ENCODE results near the gene CWF19L1. TPM values are rescaled to one million over a fixed set of nuclear protein-coding genes. Genes with fewer than 3 reads are reported as not detected.
A peak's percentile ranks its signal among the peaks of the same experiment; 100 is the strongest.

Gene CWF19L1
- total and polyA plus RNA-seq, 2 of the 13 experiments (the other 11 are each of a cell fraction or from before 2014, with no cell fraction given) = 13.6 to 42.1 TPM

DNA sequence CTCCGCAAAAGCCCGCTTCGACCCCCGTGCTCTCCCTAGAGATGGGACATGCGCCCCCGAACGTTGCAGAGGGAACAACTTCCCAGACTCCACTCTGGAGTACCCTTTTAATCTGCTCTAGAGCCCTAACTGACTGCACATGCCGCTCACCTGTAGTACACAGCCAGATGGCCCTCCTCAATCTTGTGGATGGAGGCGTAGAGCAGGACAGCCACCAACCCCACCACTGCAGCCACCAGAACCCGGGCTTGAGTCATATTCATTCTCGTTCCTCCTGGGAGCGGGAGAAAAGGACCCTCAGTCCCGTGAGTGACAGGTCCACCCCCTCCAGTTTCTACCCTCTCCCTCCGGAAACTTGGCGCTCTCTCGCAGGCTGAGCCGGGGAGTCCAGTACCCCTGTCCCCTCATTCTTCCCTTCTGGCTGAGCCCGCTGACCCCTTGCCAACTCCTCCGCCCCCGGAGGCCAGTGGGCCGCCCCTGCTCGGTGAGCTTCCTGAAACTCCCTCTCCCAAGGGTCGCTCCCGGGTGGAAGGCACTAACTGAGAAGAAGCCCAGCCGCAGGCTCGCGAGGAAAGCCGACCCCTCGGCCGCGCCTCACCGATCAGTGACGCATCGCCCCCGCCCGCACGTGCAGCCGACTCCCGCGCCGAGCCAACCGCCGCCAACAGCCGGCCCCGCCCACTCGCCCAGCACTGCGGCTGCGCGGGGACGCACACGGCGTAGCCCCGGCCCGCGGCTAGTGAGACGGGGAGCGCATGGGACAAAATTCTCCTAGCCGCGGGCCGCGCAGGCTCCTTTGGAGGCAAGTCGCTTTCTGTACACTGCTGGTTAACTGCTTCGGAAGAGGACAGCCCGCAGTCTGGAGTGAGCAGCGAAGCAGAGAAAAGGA, 81.8 kb downstream of the CWF19L1 start, which contains the start of gene ERLIN1 (continued):
- TF ChIP-seq, protein P1, sequence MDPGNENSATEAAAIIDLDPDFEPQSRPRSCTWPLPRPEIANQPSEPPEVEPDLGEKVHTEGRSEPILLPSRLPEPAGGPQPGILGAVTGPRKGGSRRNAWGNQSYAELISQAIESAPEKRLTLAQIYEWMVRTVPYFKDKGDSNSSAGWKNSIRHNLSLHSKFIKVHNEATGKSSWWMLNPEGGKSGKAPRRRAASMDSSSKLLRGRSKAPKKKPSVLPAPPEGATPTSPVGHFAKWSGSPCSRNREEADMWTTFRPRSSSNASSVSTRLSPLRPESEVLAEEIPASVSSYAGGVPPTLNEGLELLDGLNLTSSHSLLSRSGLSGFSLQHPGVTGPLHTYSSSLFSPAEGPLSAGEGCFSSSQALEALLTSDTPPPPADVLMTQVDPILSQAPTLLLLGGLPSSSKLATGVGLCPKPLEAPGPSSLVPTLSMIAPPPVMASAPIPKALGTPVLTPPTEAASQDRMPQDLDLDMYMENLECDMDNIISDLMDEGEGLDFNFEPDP (CRISPR knock-in tag; conservative IDR thresholded peaks at IDR 0.05) = no peak
- TF ChIP-seq, protein P2, sequence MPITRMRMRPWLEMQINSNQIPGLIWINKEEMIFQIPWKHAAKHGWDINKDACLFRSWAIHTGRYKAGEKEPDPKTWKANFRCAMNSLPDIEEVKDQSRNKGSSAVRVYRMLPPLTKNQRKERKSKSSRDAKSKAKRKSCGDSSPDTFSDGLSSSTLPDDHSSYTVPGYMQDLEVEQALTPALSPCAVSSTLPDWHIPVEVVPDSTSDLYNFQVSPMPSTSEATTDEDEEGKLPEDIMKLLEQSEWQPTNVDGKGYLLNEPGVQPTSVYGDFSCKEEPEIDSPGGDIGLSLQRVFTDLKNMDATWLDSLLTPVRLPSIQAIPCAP (CRISPR knock-in tag; IDR thresholded peaks at IDR 0.05; ENCODE audit: low read depth) = no peak
- TF ChIP-seq ARNTL (CRISPR knock-in tag; IDR thresholded peaks at IDR 0.05) (peak; percentile 85), KLF16 (CRISPR knock-in tag; IDR thresholded peaks at IDR 0.05) (peak in 1 of 2 experiments; percentile 85; a peak in 1 of 4 replicates), TMF1 (CRISPR knock-in tag; IDR thresholded peaks at IDR 0.05; ENCODE audit: low read depth) (peak; percentile 84; the same call in 1 of the 2 replicates), ZNF672 (CRISPR knock-in tag; IDR thresholded peaks at IDR 0.05) (peak; percentile 93), ZNF782 (CRISPR knock-in tag; IDR thresholded peaks at IDR 0.05; ENCODE audit: borderline replicate concordance) (peak; percentile 75; the same call in 1 of the 2 replicates)
- TF ChIP-seq, protein P3, sequence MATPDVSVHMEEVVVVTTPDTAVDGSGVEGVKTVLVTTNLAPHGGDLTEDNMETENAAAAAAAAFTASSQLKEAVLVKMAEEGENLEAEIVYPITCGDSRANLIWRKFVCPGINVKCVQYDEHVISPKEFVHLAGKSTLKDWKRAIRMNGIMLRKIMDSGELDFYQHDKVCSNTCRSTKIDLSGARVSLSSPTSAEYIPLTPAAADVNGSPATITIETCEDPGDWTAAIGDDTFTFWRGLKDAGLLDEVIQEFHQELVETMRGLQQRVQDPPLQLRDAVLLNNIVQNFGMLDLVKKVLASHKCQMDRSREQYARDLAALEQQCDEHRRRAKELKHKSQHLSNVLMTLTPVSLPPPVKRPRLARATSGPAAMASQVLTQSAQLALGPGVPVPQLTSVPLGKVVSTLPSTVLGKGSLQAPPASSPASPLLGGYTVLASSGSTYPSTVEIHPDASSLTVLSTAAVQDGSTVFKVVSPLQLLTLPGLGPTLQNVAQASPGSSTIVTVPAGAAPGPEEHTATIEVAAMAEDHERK (CRISPR knock-in tag; IDR thresholded peaks at IDR 0.05; ENCODE audit: low read depth) = peak; percentile 91
- TF ChIP-seq, protein P4, sequence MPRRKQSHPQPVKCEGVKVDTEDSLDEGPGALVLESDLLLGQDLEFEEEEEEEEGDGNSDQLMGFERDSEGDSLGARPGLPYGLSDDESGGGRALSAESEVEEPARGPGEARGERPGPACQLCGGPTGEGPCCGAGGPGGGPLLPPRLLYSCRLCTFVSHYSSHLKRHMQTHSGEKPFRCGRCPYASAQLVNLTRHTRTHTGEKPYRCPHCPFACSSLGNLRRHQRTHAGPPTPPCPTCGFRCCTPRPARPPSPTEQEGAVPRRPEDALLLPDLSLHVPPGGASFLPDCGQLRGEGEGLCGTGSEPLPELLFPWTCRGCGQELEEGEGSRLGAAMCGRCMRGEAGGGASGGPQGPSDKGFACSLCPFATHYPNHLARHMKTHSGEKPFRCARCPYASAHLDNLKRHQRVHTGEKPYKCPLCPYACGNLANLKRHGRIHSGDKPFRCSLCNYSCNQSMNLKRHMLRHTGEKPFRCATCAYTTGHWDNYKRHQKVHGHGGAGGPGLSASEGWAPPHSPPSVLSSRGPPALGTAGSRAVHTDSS (CRISPR knock-in tag; conservative IDR thresholded peaks at IDR 0.05) = no peak
- TF ChIP-seq, protein P5, sequence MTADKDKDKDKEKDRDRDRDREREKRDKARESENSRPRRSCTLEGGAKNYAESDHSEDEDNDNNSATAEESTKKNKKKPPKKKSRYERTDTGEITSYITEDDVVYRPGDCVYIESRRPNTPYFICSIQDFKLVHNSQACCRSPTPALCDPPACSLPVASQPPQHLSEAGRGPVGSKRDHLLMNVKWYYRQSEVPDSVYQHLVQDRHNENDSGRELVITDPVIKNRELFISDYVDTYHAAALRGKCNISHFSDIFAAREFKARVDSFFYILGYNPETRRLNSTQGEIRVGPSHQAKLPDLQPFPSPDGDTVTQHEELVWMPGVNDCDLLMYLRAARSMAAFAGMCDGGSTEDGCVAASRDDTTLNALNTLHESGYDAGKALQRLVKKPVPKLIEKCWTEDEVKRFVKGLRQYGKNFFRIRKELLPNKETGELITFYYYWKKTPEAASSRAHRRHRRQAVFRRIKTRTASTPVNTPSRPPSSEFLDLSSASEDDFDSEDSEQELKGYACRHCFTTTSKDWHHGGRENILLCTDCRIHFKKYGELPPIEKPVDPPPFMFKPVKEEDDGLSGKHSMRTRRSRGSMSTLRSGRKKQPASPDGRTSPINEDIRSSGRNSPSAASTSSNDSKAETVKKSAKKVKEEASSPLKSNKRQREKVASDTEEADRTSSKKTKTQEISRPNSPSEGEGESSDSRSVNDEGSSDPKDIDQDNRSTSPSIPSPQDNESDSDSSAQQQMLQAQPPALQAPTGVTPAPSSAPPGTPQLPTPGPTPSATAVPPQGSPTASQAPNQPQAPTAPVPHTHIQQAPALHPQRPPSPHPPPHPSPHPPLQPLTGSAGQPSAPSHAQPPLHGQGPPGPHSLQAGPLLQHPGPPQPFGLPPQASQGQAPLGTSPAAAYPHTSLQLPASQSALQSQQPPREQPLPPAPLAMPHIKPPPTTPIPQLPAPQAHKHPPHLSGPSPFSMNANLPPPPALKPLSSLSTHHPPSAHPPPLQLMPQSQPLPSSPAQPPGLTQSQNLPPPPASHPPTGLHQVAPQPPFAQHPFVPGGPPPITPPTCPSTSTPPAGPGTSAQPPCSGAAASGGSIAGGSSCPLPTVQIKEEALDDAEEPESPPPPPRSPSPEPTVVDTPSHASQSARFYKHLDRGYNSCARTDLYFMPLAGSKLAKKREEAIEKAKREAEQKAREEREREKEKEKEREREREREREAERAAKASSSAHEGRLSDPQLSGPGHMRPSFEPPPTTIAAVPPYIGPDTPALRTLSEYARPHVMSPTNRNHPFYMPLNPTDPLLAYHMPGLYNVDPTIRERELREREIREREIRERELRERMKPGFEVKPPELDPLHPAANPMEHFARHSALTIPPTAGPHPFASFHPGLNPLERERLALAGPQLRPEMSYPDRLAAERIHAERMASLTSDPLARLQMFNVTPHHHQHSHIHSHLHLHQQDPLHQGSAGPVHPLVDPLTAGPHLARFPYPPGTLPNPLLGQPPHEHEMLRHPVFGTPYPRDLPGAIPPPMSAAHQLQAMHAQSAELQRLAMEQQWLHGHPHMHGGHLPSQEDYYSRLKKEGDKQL (CRISPR knock-in tag; IDR thresholded peaks at IDR 0.05; ENCODE audit: low read depth) = peak; percentile 27; the same call in 1 of the 2 replicates
- TF ChIP-seq, protein P6, sequence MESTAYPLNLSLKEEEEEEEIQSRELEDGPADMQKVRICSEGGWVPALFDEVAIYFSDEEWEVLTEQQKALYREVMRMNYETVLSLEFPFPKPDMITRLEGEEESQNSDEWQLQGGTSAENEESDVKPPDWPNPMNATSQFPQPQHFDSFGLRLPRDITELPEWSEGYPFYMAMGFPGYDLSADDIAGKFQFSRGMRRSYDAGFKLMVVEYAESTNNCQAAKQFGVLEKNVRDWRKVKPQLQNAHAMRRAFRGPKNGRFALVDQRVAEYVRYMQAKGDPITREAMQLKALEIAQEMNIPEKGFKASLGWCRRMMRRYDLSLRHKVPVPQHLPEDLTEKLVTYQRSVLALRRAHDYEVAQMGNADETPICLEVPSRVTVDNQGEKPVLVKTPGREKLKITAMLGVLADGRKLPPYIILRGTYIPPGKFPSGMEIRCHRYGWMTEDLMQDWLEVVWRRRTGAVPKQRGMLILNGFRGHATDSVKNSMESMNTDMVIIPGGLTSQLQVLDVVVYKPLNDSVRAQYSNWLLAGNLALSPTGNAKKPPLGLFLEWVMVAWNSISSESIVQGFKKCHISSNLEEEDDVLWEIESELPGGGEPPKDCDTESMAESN (CRISPR knock-in tag; conservative IDR thresholded peaks at IDR 0.05) = peak; percentile 88

Measured in HepG2 (cell line).